Ishikawa (cell line): ENCODE results near the gene RASAL2.

Source experiments
- CEBPB ChIP-seq: IDR thresholded peaks from 2 replicates; pipeline ENCODE4 v1.6.1; 2012
- CREB1 ChIP-seq: IDR thresholded peaks from 2 replicates; pipeline ENCODE4 v1.6.1; 2012; ENCODE audit warnings: low read depth
- EGR1 ChIP-seq: IDR thresholded peaks from 2 replicates; pipeline ENCODE4 v1.6.1; 2012
- EP300 ChIP-seq: IDR thresholded peaks from 2 replicates; pipeline ENCODE4 v1.6.1; 2012; ENCODE audit warnings: borderline replicate concordance
- FOXM1 ChIP-seq: IDR thresholded peaks from 2 replicates; pipeline ENCODE4 v1.6.1; 2012; ENCODE audit warnings: low read depth, borderline replicate concordance
- MAX ChIP-seq: IDR thresholded peaks from 2 replicates; pipeline ENCODE4 v1.6.1; 2012
- NFIC ChIP-seq: IDR thresholded peaks from 2 replicates; pipeline ENCODE4 v1.6.1; 2012
- RAD21 ChIP-seq: IDR thresholded peaks from 2 replicates; pipeline ENCODE4 v1.6.1; 2012; ENCODE audit warnings: low read depth
- TAF1 ChIP-seq: IDR thresholded peaks from 2 replicates; pipeline ENCODE4 v1.6.1; 2012; ENCODE audit warnings: low read depth, mild to moderate bottlenecking
- TCF12 ChIP-seq: IDR thresholded peaks from 2 replicates; pipeline ENCODE4 v1.6.1; 2012; ENCODE audit warnings: low read depth
- TEAD4 ChIP-seq: IDR thresholded peaks from 2 replicates; pipeline ENCODE4 v1.6.1; 2012
- USF1 ChIP-seq: IDR thresholded peaks from 2 replicates; pipeline ENCODE4 v1.6.1; 2012
- YY1 ChIP-seq: IDR thresholded peaks from 2 replicates; pipeline ENCODE4 v1.6.1; 2012; ENCODE audit warnings: low read depth
- ZBTB7A ChIP-seq: IDR thresholded peaks from 2 replicates; pipeline ENCODE4 v1.6.1; 2012; ENCODE audit warnings: low read depth
- TF ChIP-seq, protein P1 (sequence below): IDR thresholded peaks from 2 replicates; pipeline ENCODE4 v1.6.1; 2012; ENCODE audit warnings: low read depth, mild to moderate bottlenecking

RASAL2 gene

DNA sequence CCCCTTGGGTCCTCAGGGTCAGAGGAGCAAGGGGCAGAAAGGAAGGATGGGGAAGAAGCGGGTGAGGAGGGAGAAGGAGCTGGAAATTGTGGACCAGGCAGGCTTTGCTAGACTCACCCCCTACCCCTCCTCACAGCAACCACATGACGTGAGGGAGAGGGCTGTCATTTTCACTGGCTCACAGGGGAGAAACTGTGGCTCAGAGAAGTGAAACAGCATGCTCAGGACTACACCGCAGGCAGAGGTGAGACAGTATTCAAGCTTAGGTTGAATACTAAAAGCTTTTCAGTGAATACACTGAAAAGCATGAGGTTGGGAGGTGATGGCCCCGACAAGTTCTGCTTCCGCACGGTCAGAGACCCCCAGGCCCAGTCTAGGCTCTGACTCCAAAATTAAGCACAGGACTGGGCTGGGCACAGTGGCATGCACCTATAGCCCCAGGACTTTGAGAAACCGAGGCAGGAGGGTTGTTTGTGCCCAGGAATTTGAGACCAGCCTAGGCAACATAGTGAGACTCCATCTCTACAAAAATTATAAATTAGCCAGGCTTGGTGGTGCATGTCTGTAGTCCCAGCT, 404.1 kb downstream of the RASAL2 start:
- no peak for TF ChIP-seq TAF1
- no peak for TF ChIP-seq TCF12

GRCh38 chr1:178498896-178499675, 405.2 kb downstream of the RASAL2 start:
- TF ChIP-seq EGR1 (no peak), TAF1 (no peak), FOXM1 (no peak), YY1 (no peak), USF1 (no peak), RAD21 (no peak), NFIC (no peak), TCF12 (no peak), CEBPB (no peak), ZBTB7A (no peak), CREB1 (no peak), MAX (no peak), TEAD4 (no peak), EP300 (no peak)
- TF ChIP-seq, protein P1, sequence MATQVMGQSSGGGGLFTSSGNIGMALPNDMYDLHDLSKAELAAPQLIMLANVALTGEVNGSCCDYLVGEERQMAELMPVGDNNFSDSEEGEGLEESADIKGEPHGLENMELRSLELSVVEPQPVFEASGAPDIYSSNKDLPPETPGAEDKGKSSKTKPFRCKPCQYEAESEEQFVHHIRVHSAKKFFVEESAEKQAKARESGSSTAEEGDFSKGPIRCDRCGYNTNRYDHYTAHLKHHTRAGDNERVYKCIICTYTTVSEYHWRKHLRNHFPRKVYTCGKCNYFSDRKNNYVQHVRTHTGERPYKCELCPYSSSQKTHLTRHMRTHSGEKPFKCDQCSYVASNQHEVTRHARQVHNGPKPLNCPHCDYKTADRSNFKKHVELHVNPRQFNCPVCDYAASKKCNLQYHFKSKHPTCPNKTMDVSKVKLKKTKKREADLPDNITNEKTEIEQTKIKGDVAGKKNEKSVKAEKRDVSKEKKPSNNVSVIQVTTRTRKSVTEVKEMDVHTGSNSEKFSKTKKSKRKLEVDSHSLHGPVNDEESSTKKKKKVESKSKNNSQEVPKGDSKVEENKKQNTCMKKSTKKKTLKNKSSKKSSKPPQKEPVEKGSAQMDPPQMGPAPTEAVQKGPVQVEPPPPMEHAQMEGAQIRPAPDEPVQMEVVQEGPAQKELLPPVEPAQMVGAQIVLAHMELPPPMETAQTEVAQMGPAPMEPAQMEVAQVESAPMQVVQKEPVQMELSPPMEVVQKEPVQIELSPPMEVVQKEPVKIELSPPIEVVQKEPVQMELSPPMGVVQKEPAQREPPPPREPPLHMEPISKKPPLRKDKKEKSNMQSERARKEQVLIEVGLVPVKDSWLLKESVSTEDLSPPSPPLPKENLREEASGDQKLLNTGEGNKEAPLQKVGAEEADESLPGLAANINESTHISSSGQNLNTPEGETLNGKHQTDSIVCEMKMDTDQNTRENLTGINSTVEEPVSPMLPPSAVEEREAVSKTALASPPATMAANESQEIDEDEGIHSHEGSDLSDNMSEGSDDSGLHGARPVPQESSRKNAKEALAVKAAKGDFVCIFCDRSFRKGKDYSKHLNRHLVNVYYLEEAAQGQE: no peak

DNA sequence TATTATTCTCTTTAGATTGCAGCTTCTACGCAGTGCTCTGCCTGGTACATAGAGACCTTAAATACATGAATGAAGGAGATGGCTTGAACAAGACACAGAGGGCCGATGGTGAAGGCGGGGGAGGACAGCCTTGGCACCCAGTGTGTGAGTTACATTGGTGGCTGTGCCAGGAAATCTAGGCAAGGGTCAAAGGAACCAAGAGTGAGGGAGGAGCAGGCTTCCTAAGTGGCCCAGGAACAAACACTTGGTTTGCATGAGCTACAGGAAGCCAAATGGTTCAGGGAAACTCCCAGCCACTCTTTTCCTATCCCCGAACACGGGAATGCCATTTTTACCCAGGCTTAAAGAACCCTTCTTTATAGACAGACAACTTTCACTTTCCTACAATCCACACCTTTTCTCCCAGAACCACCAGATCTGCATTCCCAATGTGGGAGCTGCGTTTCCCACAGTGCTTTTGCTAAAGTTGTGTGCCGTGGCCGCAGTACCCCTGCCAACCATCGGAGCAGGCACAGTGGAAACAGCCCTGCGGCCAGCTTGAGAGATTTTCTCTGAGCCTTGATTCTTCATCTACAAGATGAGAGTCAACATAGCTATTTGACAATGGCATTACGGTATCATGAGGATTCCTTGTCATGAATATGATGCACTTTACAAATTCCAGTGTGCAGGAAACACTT, 406.3 kb downstream of the RASAL2 start:
- TF ChIP-seq ZBTB7A (no peak), RAD21 (no peak), CREB1 (no peak), YY1 (no peak), TEAD4 (no peak), TAF1 (no peak), USF1 (no peak), FOXM1 (no peak), CEBPB (no peak), TCF12 (no peak), NFIC (no peak), MAX (no peak), EGR1 (no peak), EP300 (no peak)
- TF ChIP-seq, protein P1: no peak

GRCh38 chr1:178500936-178501554, 407.1 kb downstream of the RASAL2 start:
- no peak for TF ChIP-seq CEBPB
- no peak for TF ChIP-seq TAF1
- TF ChIP-seq NFIC: no peak
- TF ChIP-seq EGR1: no peak
- TF ChIP-seq TEAD4: no peak

GRCh38 chr1:178501705-178502329, 407.9 kb downstream of the RASAL2 start:
- TF ChIP-seq NFIC: no peak
- peak; percentile 87 for TF ChIP-seq RAD21
- TF ChIP-seq CREB1: no peak
- no peak for TF ChIP-seq TCF12
- TF ChIP-seq MAX: no peak
- peak; percentile 37; the same call in 1 of the 2 replicates for TF ChIP-seq TEAD4
- TF ChIP-seq YY1: no peak
- TF ChIP-seq FOXM1: no peak
- TF ChIP-seq EP300: no peak
